ENCODE data around the gene IDH1. TPM values are rescaled to one million over a fixed set of nuclear protein-coding genes. Genes with fewer than 3 reads are reported as not detected.

Gene IDH1
- total RNA-seq (ENCODE audit: unreplicated experiment) = 308 TPM
- long read RNA-seq, transcript IDH1-208 (3 exons, 556 nt) = minor isoform, 5 of 335 reads
- long read RNA-seq, transcript IDH1-201 (10 exons, 2,382 nt) = major isoform, 301 of 335 reads
- long read RNA-seq, partial matches to known transcripts = 9 of 335 reads
- long read RNA-seq, other reads (novel, unspliced or antisense) = 13 of 335 reads

- peak; percentile 100 for DNase-seq
- Mint-ChIP-seq H3K4me3 (ENCODE audit: unreplicated experiment) (peak within 1 kb of the TSS; percentile 95), H3K36me3 (ENCODE audit: unreplicated experiment) (no peaks in the 10 kb centered on the region), H3K27me3 (ENCODE audit: unreplicated experiment) (peaks cover 4% of the 10 kb centered on the region), H3K4me1 (ENCODE audit: low read depth, unreplicated experiment) (peaks cover 22% of the 10 kb centered on the region), H3K27ac (ENCODE audit: unreplicated experiment) (peak within 1 kb of the TSS; percentile 94), H3K9me3 (ENCODE audit: unreplicated experiment) (peaks cover 4% of the 10 kb centered on the region)
- TF ChIP-seq CTCF (IDR thresholded peaks at IDR 0.05; ENCODE audit: partially characterized antibody, unreplicated experiment) = peak; percentile 43
These were observed at the start of gene IDH1 for GRCh38 chr2:208254871-208255556. Gene IDH1 (minus strand): TSS chr2:208255071. CDS start chr2:208251551, 3,520 bp downstream.

GRCh38 chr2:208304157-208304556 is 49.3 kb upstream of the IDH1 start:
- Mint-ChIP-seq H3K4me1 (ENCODE audit: low read depth, unreplicated experiment) (peaks cover 6% of the 10 kb centered on the region), H3K27ac (ENCODE audit: unreplicated experiment) (no peak overlapping the region)
- no peak for TF ChIP-seq CTCF (IDR thresholded peaks at IDR 0.05; ENCODE audit: partially characterized antibody, unreplicated experiment)

GRCh38 chr2:208300847-208301618 is 46.2 kb upstream of the IDH1 start:
- Mint-ChIP-seq H3K4me3 (ENCODE audit: unreplicated experiment) (no peak overlapping the region), H3K9me3 (ENCODE audit: unreplicated experiment) (peaks cover under 1% of the 10 kb centered on the region), H3K27me3 (ENCODE audit: unreplicated experiment) (peaks cover under 1% of the 10 kb centered on the region), H3K4me1 (ENCODE audit: low read depth, unreplicated experiment) (peaks cover 6% of the 10 kb centered on the region), H3K36me3 (ENCODE audit: unreplicated experiment) (peaks cover 2% of the 10 kb centered on the region), H3K27ac (ENCODE audit: unreplicated experiment) (no peak overlapping the region)
- TF ChIP-seq CTCF (IDR thresholded peaks at IDR 0.05; ENCODE audit: partially characterized antibody, unreplicated experiment) = no peak
- DNase-seq = no peak

More at GRCh38 chr2:208304157-208304556, 49.3 kb upstream of the IDH1 start:
- Mint-ChIP-seq H3K27me3 (ENCODE audit: unreplicated experiment) (peaks cover 2% of the 10 kb centered on the region), H3K4me3 (ENCODE audit: unreplicated experiment) (no peak overlapping the region), H3K9me3 (ENCODE audit: unreplicated experiment) (peaks cover 2% of the 10 kb centered on the region), H3K36me3 (ENCODE audit: unreplicated experiment) (peaks cover 5% of the 10 kb centered on the region)
- DNase-seq = no peak

- Mint-ChIP-seq H3K4me3 (ENCODE audit: unreplicated experiment) (no peak overlapping the region), H3K36me3 (ENCODE audit: unreplicated experiment) (no peaks in the 10 kb centered on the region), H3K27ac (ENCODE audit: unreplicated experiment) (no peak overlapping the region), H3K9me3 (ENCODE audit: unreplicated experiment) (no peaks in the 10 kb centered on the region), H3K27me3 (ENCODE audit: unreplicated experiment) (no peaks in the 10 kb centered on the region), H3K4me1 (ENCODE audit: low read depth, unreplicated experiment) (peaks cover under 1% of the 10 kb centered on the region)
- no peak for TF ChIP-seq CTCF (IDR thresholded peaks at IDR 0.05; ENCODE audit: partially characterized antibody, unreplicated experiment)
- no peak for DNase-seq
These were observed 43.1 kb upstream of the IDH1 start for GRCh38 chr2:208297961-208298360.

Data from glutamatergic neuron (in vitro differentiated cells).